Gastroesophageal sphincter (tissue), 3 donors: ENCODE results near the gene KTN1.

Source experiments
- CTCF ChIP-seq, 4 experiments: fragments of 200-600 bp in 2 of 4; fragments of 450-650 bp in 2 of 4; sonication (generic) in 1 of 4; IDR thresholded peaks; one replicate each; pipeline ENCODE4 v1.5.1; 2017 to 2019; ENCODE audit warnings: antibody characterized with exemption in 4 of 4, mild to moderate bottlenecking in 2 of 4, moderate library complexity in 2 of 4
- EP300 ChIP-seq: sonication (generic); formaldehyde crosslinking; IDR thresholded peaks from one replicate; pipeline ENCODE4 v1.6.1; 2017; ENCODE audit warnings: antibody characterized with exemption, mild to moderate bottlenecking
- POLR2A ChIP-seq, 2 donors: fragments of 450-650 bp; IDR thresholded peaks; one replicate each; pipeline ENCODE4 v1.6.1; 2017; ENCODE audit warnings: antibody characterized with exemption in 2 of 2, mild to moderate bottlenecking in 2 of 2, moderate library complexity in 1 of 2
- POLR2AphosphoS5 ChIP-seq: sonication (generic); formaldehyde crosslinking; IDR thresholded peaks from one replicate; pipeline ENCODE4 v1.6.1; 2017; ENCODE audit warnings: antibody characterized with exemption

DNA sequence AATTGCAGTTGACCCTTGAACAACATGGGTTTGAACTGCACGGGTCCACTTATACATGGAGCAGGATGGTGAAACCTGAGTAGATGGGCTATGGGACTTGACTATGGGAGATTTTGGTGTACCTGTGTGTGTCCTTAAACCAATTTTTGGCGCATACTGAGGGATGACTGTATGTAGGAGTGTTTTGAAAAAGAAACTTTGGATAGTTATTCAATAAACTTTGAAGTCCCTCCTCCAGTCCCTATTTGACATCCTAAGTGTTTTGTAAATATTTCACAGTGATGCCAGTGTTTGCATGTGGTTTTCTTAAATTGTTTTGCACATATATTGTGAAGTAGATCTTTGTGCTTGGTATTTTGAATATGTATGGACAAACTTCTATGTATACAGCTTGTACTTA is 12.4 kb downstream of the KTN1 start:
- TF ChIP-seq CTCF (IDR thresholded peaks at IDR 0.05) (no peak), POLR2AphosphoS5 (no peak), POLR2A (IDR thresholded peaks at IDR 0.05) (no peak), EP300 (no peak)
